Measurements from ENCODE around the gene CACNG7.

The CACNG7 gene

DNA sequence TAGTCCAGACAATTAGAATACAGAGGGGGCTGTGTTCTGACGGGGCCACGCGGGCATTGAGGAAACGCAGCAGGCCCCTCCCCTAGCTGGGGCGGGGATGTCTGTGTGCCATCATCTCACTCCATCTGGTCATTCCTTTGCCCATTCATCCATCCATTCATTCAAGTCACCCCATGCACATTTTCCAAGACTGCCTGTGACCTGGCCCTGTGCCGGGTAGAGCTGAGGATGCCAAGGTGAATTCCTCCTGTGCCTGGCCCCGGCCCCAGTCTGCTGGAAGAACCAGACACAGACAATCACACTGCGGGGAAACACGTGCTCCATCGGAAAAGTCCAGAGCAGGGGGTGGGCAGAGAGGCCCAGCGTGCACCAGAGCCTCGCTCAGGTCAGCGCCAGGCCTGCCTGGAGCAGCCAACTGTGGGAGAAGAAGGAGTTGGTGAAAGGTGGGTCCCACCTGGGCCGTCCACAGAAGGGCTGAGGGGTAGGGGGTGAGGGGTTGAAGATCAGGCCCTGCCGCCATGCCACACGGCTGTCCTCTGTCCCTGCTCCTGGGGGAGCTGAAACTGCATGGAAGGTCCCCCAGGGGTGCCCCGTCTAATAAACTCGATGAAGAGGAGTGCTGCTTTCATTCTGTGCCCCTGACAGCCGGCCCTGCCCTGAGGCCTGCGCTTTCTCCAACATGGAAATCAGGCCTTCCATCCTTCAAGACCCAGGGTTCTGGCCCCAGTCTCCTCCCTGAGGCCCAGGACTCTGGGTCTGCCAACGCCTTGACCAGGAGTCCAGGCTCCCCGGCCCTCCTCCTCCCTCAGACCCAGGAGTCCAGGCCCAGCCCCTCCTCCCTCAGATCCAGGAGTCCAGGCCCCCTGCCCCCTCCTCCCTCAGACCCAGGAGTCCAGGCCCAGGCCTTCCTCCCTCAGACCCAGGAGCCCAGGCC is 80.8 kb downstream of the CACNG7 start:
- no peak overlapping the region for H3K4me3 ChIP-seq (replicated peaks; ENCODE audit: low read depth, low read length)
- TF ChIP-seq, protein P1, sequence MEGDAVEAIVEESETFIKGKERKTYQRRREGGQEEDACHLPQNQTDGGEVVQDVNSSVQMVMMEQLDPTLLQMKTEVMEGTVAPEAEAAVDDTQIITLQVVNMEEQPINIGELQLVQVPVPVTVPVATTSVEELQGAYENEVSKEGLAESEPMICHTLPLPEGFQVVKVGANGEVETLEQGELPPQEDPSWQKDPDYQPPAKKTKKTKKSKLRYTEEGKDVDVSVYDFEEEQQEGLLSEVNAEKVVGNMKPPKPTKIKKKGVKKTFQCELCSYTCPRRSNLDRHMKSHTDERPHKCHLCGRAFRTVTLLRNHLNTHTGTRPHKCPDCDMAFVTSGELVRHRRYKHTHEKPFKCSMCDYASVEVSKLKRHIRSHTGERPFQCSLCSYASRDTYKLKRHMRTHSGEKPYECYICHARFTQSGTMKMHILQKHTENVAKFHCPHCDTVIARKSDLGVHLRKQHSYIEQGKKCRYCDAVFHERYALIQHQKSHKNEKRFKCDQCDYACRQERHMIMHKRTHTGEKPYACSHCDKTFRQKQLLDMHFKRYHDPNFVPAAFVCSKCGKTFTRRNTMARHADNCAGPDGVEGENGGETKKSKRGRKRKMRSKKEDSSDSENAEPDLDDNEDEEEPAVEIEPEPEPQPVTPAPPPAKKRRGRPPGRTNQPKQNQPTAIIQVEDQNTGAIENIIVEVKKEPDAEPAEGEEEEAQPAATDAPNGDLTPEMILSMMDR (IDR thresholded peaks at IDR 0.05; ENCODE audit: low read depth, low read length, missing control alignments), result no peak
- no peak for DNase-seq (ENCODE audit: extremely low read depth, low read depth)

DNA sequence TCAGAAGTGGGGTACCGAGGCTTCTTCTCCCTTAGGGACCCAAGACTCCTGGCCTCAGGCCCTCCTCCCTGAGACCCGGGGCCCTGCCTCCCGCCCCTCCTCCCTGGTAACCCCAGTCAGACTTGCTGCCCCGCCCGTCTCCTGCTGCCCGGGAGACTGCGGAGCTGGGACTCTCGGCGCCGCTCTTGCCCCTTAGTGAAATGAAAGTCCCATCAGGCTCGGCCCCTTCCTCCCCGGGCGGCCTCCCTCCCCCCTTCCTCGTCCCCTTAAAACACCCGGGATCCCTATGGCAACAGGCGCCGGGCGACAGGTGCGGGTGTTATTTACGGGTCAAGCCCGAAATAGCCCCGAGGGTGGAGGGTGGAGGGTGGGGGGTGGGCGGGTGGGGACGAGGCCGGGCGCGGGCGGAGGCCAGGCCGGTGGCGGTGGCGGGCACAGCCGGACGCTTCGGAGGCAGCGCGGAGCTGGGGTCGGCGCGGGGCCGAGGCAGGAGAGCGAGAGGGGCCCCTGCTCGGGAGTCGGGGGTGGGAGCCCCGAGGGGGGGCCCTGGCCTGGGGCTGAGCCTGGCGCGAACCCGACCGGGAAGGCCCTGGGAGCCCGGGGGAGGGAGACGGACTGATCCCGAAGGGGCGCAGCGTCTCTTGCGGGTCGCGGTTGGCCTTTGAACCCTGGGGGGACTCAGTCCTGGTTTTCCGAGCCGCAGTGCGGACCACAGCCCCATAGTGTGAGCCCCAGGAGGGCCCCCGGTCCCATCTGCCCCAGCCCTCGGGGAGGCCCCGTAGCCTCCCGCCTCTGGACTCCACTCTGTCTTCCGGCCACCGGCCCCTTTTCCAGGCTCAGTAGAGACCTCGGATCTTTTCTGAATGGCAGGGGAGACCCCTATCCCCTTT is 82.4 kb downstream of the CACNG7 start, which contains the start of gene CACNG6:
Gene CACNG6, plus strand, starts transcription at position 414 of the 890 bp plus-strand sequence. CDS start 1,241 bp downstream, outside the sequence.
- DNase-seq (ENCODE audit: extremely low read depth, low read depth), result no peak
- H3K4me3 ChIP-seq (replicated peaks; ENCODE audit: low read depth, low read length), result no peak within 1 kb of the TSS
- TF ChIP-seq, protein P1 (IDR thresholded peaks at IDR 0.05; ENCODE audit: low read depth, low read length, missing control alignments), result no peak

DNA sequence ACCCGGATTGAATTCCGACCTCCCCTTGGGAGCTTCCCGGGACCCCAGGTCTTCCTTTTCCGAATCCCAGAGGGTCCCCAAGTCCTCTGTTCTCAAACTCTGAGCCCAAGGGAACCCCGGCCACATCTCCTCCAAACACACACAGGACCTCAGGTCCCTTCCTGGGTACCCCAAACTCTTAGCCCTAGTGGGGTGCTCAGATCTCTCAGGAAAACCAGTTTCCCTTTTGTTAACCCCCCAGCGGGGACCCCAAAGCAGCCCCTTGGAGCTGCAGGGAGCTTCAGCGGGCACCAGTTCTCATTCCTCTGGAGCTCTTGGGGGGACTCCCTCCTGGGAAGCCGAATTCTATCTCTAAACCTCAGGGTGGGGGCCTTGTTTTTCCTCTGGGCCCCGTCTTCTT is 83.1 kb downstream of the CACNG7 start:
- DNase-seq (ENCODE audit: extremely low read depth, low read depth), result no peak
- H3K4me3 ChIP-seq (replicated peaks; ENCODE audit: low read depth, low read length), result no peak overlapping the region
- TF ChIP-seq, protein P1 (IDR thresholded peaks at IDR 0.05; ENCODE audit: low read depth, low read length, missing control alignments), result no peak

DNA sequence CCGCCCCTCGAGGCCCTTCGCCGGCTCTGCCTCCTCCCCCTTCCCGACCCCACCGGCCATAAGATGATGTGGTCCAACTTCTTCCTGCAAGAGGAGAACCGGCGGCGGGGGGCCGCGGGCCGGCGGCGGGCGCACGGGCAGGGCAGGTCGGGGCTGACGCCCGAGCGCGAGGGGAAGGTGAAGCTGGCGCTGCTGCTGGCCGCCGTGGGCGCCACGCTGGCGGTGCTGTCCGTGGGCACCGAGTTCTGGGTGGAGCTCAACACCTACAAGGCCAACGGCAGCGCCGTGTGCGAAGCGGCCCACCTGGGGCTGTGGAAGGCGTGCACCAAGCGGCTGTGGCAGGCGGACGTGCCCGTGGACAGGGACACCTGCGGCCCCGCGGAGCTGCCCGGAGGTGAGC is 83.7 kb downstream of the CACNG7 start:
- TF ChIP-seq, protein P1 (IDR thresholded peaks at IDR 0.05; ENCODE audit: low read depth, low read length, missing control alignments), result no peak
- no peak overlapping the region for H3K4me3 ChIP-seq (replicated peaks; ENCODE audit: low read depth, low read length)
- DNase-seq (ENCODE audit: extremely low read depth, low read depth), result no peak

DNA sequence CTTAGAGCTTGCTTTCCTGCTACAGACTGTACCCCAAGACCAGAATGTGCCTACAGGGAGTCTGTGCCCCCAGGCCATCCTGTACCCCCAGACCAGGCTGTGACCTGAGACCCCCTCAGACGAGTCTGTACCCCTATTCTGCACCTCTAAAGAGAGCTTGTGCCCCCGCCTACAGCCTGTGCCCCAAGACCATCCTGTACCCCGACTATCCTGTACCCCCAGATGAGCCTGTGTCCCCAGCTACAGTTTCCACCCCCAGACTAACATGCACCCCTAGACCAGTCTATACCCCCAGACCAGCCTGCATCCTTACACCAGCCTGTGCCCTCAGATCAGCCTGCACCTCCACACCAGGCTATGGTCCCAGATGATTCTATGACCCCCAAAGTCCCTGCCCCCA is 84.4 kb downstream of the CACNG7 start:
- DNase-seq (ENCODE audit: extremely low read depth, low read depth), result no peak
- TF ChIP-seq, protein P1 (IDR thresholded peaks at IDR 0.05; ENCODE audit: low read depth, low read length, missing control alignments), result no peak
- no peak overlapping the region for H3K4me3 ChIP-seq (replicated peaks; ENCODE audit: low read depth, low read length)

All from HFF-Myc (cell line).